Mesendoderm (in vitro differentiated cells): ENCODE measurements around the gene ADAM22. TPM values are rescaled to one million over a fixed set of nuclear protein-coding genes. Genes with fewer than 3 reads are reported as not detected.

Experiments
- DNase-seq: peaks from one replicate; pipeline ENCODE4 v3.0.0; 2013
- H2AK5ac ChIP-seq: 2 replicates; pipeline ENCODE4 v1.6.1; 2013; ENCODE audit warnings: low read length, inconsistent platforms
- H2BK120ac ChIP-seq: 2 replicates; pipeline ENCODE4 v1.6.1; 2013; ENCODE audit warnings: low read depth, mild to moderate bottlenecking, low read length, moderate library complexity, mixed read lengths
- H2BK15ac ChIP-seq: replicated peaks from 2 replicates; pipeline ENCODE4 v1.6.1; 2013; ENCODE audit warnings: low read depth, mild to moderate bottlenecking, moderate library complexity
- H2BK5ac ChIP-seq: 2 replicates; pipeline ENCODE4 v1.6.1; 2013; ENCODE audit warnings: low read length, inconsistent platforms
- H3K18ac ChIP-seq: 2 replicates; pipeline ENCODE4 v1.6.1; 2013; ENCODE audit warnings: mild to moderate bottlenecking, low read length, mixed read lengths
- H3K23ac ChIP-seq: one replicate; pipeline ENCODE4 v1.6.1; 2013; ENCODE audit warnings: low read length
- H3K27ac ChIP-seq: 2 replicates; pipeline ENCODE4 v1.5.1; 2013; ENCODE audit warnings: low read depth, mild to moderate bottlenecking, inconsistent platforms, low read length, moderate library complexity
- H3K27me3 ChIP-seq: 2 replicates; pipeline ENCODE4 v1.6.1; 2013; ENCODE audit warnings: low read length, control low read depth, mild to moderate bottlenecking, inconsistent platforms; ENCODE audit not compliant: insufficient read depth, poor library complexity
- H3K36me3 ChIP-seq: 2 replicates; pipeline ENCODE4 v1.6.1; 2013; ENCODE audit warnings: low read length, inconsistent platforms; ENCODE audit not compliant: control insufficient read depth, insufficient read depth
- H3K4ac ChIP-seq: one replicate; pipeline ENCODE4 v1.6.1; 2013; ENCODE audit warnings: low read depth, mild to moderate bottlenecking, low read length, moderate library complexity
- H3K4me1 ChIP-seq: 2 replicates; pipeline ENCODE4 v1.6.1; 2013; ENCODE audit warnings: low read depth, low read length, inconsistent platforms; ENCODE audit not compliant: control insufficient read depth
- H3K4me2 ChIP-seq: 2 replicates; pipeline ENCODE4 v1.6.1; 2013; ENCODE audit warnings: low read length
- H3K4me3 ChIP-seq: 2 replicates; pipeline ENCODE4 v1.5.1; 2013; ENCODE audit warnings: mild to moderate bottlenecking, low read length
- H3K56ac ChIP-seq: one replicate; pipeline ENCODE4 v1.6.1; 2013; ENCODE audit warnings: low read length
- H3K79me1 ChIP-seq: 2 replicates; pipeline ENCODE4 v1.6.1; 2013; ENCODE audit warnings: low read length, inconsistent platforms
- H3K79me2 ChIP-seq: 2 replicates; pipeline ENCODE4 v1.6.1; 2013; ENCODE audit warnings: mild to moderate bottlenecking, low read length; ENCODE audit not compliant: control insufficient read depth, insufficient read depth
- H3K9ac ChIP-seq: 2 replicates; pipeline ENCODE4 v1.6.1; 2013; ENCODE audit warnings: low read length, inconsistent platforms
- H4K5ac ChIP-seq: one replicate; pipeline ENCODE4 v1.6.1; 2013; ENCODE audit warnings: low read length
- H4K8ac ChIP-seq: one replicate; pipeline ENCODE4 v1.6.1; 2013; ENCODE audit warnings: low read depth, mild to moderate bottlenecking, control low read depth, low read length, moderate library complexity
- WGBS: extraction: QIAGEN DNeasy Blood & Tissue Kit; methylation state at CpG from one replicate; pipeline ENCODE4 v1.1.7; 2013; ENCODE audit warnings: low lambda C conversion rate, missing lambda C conversion rate; ENCODE audit not compliant: insufficient coverage; ENCODE audit errors: extremely low coverage; 5-methylcytosine and 5-hydroxymethylcytosine counted together
- polyA plus RNA-seq, 2 experiments: library from polyadenylated mRNA; stranded (reverse); fragments of 200-250 nt; gene quantifications; one replicate each; pipeline ENCODE4 v1.2.3, GENCODE V29; 2013

ADAM22 gene
- polyA plus RNA-seq (2013, experiment 1 of 2), result 4.5 TPM
- 4.1 TPM for polyA plus RNA-seq (2013, experiment 2 of 2)

GRCh38 chr7:87933953-87934698 is at the start of gene ADAM22:
ADAM22 (plus strand) TSS chr7:87934251; CDS start chr7:87934466, 215 bp downstream.
- H3K79me2 ChIP-seq, result no peaks in the 10 kb centered on the region
- no peak within 1 kb of the TSS for H4K8ac ChIP-seq
- peak within 1 kb of the TSS; percentile 92 for H3K56ac ChIP-seq
- no peaks in the 10 kb centered on the region for H3K4me1 ChIP-seq
- peak; percentile 95 for DNase-seq
- H2BK5ac ChIP-seq, result no peak within 1 kb of the TSS
- H3K4me3 ChIP-seq, result peak within 1 kb of the TSS; percentile 61
- peak within 1 kb of the TSS; percentile 84 for H3K4me2 ChIP-seq
- peak within 1 kb of the TSS; percentile 57 for H3K23ac ChIP-seq
- H3K18ac ChIP-seq, result peak within 1 kb of the TSS; percentile 43
- H2AK5ac ChIP-seq, result no peak within 1 kb of the TSS
- no peaks in the 10 kb centered on the region for H3K27me3 ChIP-seq
- H3K9ac ChIP-seq, result peak within 1 kb of the TSS; percentile 78
- no peak within 1 kb of the TSS for H2BK120ac ChIP-seq
- peak within 1 kb of the TSS; percentile 16 for H3K27ac ChIP-seq
- no peaks in the 10 kb centered on the region for H3K36me3 ChIP-seq
- WGBS, result no CpG with 5 or more reads among the region's 70 CpGs
- no peak within 1 kb of the TSS for H2BK15ac ChIP-seq
- H4K5ac ChIP-seq, result no peak within 1 kb of the TSS
- no peaks in the 10 kb centered on the region for H3K79me1 ChIP-seq
- no peak within 1 kb of the TSS for H3K4ac ChIP-seq

- Histone ChIP-seq H2BK120ac (no peak overlapping the region), H3K27ac (no peak overlapping the region), H3K23ac (no peak overlapping the region), H3K4me3 (no peak overlapping the region), H3K18ac (no peak overlapping the region), H3K4me1 (no peaks in the 10 kb centered on the region), H2BK15ac (no peak overlapping the region), H3K4ac (no peak overlapping the region), H4K5ac (no peak overlapping the region), H3K27me3 (no peaks in the 10 kb centered on the region), H3K79me1 (peaks cover 3% of the 10 kb centered on the region), H2AK5ac (no peak overlapping the region), H3K4me2 (no peak overlapping the region), H3K9ac (no peak overlapping the region), H4K8ac (no peak overlapping the region), H3K36me3 (no peaks in the 10 kb centered on the region), H2BK5ac (no peak overlapping the region), H3K79me2 (peaks cover 12% of the 10 kb centered on the region), H3K56ac (no peak overlapping the region)
- no CpG with 5 or more reads among the region's 2 CpGs for WGBS
- DNase-seq, result no peak
Measured at GRCh38 chr7:87885018-87885417, 49.0 kb upstream of the ADAM22 start.

- H2BK15ac ChIP-seq, result no peak overlapping the region
- H3K79me2 ChIP-seq, result peaks cover 4% of the 10 kb centered on the region
- no peaks in the 10 kb centered on the region for H3K27me3 ChIP-seq
- no peak overlapping the region for H2AK5ac ChIP-seq
- H4K5ac ChIP-seq, result no peak overlapping the region
- no peak overlapping the region for H3K56ac ChIP-seq
- no peak overlapping the region for H3K4ac ChIP-seq
- H2BK120ac ChIP-seq, result no peak overlapping the region
- no peaks in the 10 kb centered on the region for H3K4me1 ChIP-seq
- H3K4me2 ChIP-seq, result no peak overlapping the region
- no peak overlapping the region for H3K4me3 ChIP-seq
- H3K79me1 ChIP-seq, result no peaks in the 10 kb centered on the region
- no peak overlapping the region for H3K18ac ChIP-seq
- H3K27ac ChIP-seq, result no peak overlapping the region
- no peak overlapping the region for H3K23ac ChIP-seq
- H4K8ac ChIP-seq, result no peak overlapping the region
- no peak overlapping the region for H3K9ac ChIP-seq
- H2BK5ac ChIP-seq, result no peak overlapping the region
- H3K36me3 ChIP-seq, result no peaks in the 10 kb centered on the region
- peak; percentile 33 for DNase-seq
Measured at GRCh38 chr7:87886875-87887274, 47.2 kb upstream of the ADAM22 start.

- no peak for DNase-seq
- WGBS, result no CpG with 5 or more reads among the region's 2 CpGs
- Histone ChIP-seq H4K5ac (no peak overlapping the region), H3K27ac (no peak overlapping the region), H3K79me1 (peaks cover 2% of the 10 kb centered on the region), H3K4me3 (no peak overlapping the region), H2AK5ac (no peak overlapping the region), H3K18ac (no peak overlapping the region), H3K4me2 (no peak overlapping the region), H3K4ac (no peak overlapping the region), H2BK120ac (no peak overlapping the region), H2BK5ac (no peak overlapping the region), H3K27me3 (no peaks in the 10 kb centered on the region), H3K36me3 (no peaks in the 10 kb centered on the region), H4K8ac (no peak overlapping the region), H3K9ac (no peak overlapping the region), H3K23ac (no peak overlapping the region), H3K79me2 (peaks cover 2% of the 10 kb centered on the region), H3K56ac (no peak overlapping the region), H3K4me1 (no peaks in the 10 kb centered on the region), H2BK15ac (no peak overlapping the region)
Measured at GRCh38 chr7:87895363-87895762, 38.7 kb upstream of the ADAM22 start.

- no peaks in the 10 kb centered on the region for H3K27me3 ChIP-seq
- no peak overlapping the region for H2BK5ac ChIP-seq
- WGBS, result no CpG with 5 or more reads among the region's 2 CpGs
- DNase-seq, result no peak
- no peak overlapping the region for H4K8ac ChIP-seq
- H3K18ac ChIP-seq, result no peak overlapping the region
- H3K79me1 ChIP-seq, result peaks cover 2% of the 10 kb centered on the region
- no peaks in the 10 kb centered on the region for H3K4me1 ChIP-seq
- H3K36me3 ChIP-seq, result no peaks in the 10 kb centered on the region
- H3K79me2 ChIP-seq, result no peaks in the 10 kb centered on the region
- no peak overlapping the region for H3K27ac ChIP-seq
- no peak overlapping the region for H4K5ac ChIP-seq
- H2BK15ac ChIP-seq, result no peak overlapping the region
- no peak overlapping the region for H2BK120ac ChIP-seq
- no peak overlapping the region for H3K23ac ChIP-seq
- H3K56ac ChIP-seq, result no peak overlapping the region
- no peak overlapping the region for H3K4ac ChIP-seq
- H2AK5ac ChIP-seq, result no peak overlapping the region
- H3K4me3 ChIP-seq, result no peak overlapping the region
- H3K4me2 ChIP-seq, result no peak overlapping the region
- no peak overlapping the region for H3K9ac ChIP-seq
Measured at GRCh38 chr7:87899255-87899654, 34.8 kb upstream of the ADAM22 start.
